A673 (cell line): ENCODE measurements around the gene KRT73.

Experiments used
- CTCF ChIP-seq: fragments of 300-800, 200-600 bp; sonication (generic); conservative IDR thresholded peaks from 2 replicates; pipeline ENCODE4 v1.5.1; 2017; ENCODE audit warnings: low read depth, mild to moderate bottlenecking, antibody characterized with exemption, low read length, moderate library complexity, mixed read lengths
- EZH2 ChIP-seq: fragments of 200-600 bp; sonication (generic); IDR thresholded peaks from 2 replicates; pipeline ENCODE4 v1.6.1; 2017; ENCODE audit warnings: borderline replicate concordance, low read depth, mild to moderate bottlenecking, mixed read lengths, antibody characterized with exemption, low read length; ENCODE audit not compliant: poor library complexity, severe bottlenecking

GRCh38 chr12:52568111-52568510 lies 50.2 kb downstream of the KRT73 start:
- TF ChIP-seq CTCF (no peak), EZH2 (no peak)
